G401.6 (cell line): Measurements from ENCODE around the gene CYTH1.
"Not testable (repeated sequence)": the region's sequence is repeated elsewhere in the genome, so short reads cannot be mapped to it uniquely, and the experiment has no call there.

Experiments used
- FAIRE-seq: peaks from 2 replicates; lab custom pipeline; 2012; peaks lifted over from hg19 to GRCh38; lab: Jason Lieb, UNC

CYTH1 gene

DNA sequence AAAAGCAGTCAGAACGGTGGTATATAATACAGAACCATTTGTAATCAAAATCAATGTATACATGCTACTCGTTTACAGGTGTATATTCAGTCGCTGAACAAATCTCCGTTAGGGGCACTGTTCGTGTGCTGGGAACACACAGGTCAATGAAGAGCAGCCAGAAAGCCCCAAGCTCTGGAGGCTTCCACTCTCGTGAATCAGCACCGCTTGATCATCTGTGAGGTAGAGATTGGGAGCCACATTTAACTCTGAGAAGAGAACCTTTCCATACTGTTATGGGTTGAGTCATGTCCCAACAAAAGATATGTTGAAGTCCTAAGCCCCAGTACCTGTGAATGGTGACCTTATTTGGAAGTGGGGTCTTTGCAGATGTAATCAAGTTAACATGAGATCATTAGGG lies 5.4 kb upstream of the CYTH1 start:
- FAIRE-seq = no peak

DNA sequence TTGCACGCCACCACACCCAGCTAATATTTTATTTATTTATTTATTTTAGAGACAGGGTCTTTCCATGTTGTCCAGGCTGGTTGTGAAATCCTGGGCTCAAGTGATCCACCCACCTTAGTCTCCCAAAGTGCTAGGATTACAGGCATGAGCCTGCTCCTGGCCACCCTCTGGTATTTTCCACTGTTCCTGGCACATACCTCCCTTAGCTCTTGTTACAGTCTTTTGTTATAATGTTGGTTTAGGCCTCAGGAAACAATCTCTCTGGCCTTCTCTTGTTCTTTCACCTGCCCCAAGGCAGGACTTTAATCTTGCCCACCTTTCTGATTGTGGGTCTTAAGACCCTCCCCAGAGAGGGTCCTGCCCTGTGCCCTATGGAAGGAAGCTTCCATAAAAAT lies 3.6 kb upstream of the CYTH1 start:
- FAIRE-seq = no peak

DNA sequence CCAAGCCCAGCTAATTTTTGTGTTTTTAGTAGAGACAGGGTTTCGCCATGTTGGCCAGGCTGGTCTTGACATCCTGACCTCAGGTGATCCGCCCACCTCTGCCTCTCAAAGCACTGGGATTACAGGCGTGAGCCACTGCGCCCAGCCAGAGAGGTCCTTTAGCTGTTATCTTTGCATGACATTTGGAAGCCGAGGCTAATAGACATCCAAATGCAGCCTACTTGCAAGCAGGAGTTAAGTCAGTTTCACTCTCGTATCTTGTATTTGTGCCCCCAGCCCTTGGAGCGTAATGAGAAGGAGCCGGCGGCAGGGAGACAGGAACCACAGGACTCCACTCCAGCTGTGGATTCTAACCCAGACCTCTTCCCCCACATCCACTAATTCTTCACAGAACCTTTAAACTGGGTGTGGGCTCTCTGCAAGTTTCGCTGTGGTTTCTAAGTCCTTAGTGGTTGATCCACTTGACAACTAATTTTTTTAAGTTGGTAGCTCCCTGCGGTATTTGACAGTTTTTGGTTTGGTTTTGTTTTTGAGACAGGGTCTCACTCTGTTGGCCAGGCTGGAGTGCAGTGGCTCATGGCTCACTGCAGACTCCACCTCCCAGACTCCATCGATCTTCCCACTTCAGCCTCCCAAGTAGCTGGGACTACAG lies 3.1 kb upstream of the CYTH1 start:
- FAIRE-seq = no peak

GRCh38 chr17:78784352-78784751 lies 2.3 kb upstream of the CYTH1 start:
- no peak for FAIRE-seq

- FAIRE-seq = no peak
Observed at GRCh38 chr17:78783711-78784324, 1.7 kb upstream of the CYTH1 start.

DNA sequence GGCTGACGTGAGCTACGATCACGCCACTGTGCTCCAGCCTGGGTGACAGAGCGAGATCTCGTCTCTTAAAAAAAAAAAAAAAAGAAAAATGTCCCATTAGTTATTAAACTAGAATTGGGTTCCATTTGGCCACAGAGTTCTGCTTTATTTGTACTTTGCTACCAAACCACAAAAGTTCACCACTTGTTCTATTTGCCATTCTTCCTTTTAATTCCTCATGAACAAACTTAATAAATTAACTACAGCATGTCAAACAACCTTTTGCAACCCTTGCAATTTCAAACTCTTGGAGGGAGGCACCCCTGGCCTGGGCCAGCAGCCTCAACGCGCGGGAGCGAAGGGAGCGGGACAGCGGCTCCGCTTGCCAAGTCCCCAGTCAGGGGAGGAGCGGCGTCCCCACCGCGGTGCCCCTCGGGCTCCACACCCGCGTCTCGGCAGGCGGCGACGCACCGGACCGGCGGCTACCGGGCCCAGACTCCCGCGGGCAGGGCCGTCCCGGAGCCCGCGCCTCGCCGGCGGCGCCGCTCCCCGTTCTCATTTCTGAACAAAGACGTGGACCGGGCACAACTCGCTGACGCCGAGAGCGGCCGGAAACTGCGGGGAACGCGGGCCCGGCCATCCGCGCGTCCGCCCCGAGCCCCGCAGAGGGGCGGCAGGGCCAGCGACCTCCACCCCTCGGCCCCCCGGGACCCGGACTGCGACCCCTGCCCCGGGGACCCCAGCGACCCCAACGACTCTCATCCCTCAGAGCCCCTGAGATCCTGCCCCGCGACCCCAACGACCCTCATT lies 775 bp downstream of the CYTH1 start:
- FAIRE-seq = no peak

DNA sequence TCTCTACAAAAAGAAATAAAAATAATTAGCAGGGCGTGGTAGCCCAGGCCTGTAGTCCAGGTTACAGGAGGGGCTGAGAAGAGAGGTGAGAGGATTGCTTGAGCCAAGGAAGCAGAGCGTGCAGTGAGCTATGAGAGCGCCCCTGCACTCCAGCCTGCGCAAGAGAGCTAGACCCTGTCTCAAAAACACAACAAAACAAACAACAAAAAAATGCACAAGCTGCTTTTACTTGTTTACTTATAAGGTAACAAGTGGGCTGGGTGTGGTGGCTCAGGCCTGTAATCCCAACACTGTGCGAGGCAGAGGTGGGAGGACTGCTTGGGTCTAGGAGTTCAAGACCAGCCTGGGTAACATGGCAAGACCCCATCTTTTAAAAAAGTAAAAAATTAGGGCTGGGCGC lies 1.7 kb downstream of the CYTH1 start:
- no peak for FAIRE-seq

GRCh38 chr17:78779850-78780249 lies 2.2 kb downstream of the CYTH1 start:
- no peak for FAIRE-seq

- FAIRE-seq = not testable (repeated sequence)
Observed at GRCh38 chr17:78779286-78779651, 2.8 kb downstream of the CYTH1 start.

DNA sequence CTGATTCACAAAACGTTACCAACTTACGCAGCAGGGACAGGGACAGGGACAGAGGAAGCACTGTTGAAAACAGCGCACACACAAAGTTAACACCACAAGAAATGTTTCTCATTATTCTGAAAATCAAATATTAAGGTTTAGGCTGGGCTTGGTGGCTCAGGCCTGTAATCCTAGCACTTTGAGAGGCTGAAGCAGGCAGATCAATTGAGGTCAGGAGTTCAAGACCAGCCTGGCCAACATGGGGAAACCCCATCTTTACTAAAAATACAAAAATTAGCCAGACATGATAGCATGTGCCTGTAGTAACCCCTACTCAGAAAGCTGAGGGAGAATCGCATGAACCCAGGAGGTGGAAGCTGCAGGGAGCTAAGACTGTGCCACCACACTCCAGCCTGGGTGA lies 4.2 kb downstream of the CYTH1 start:
- FAIRE-seq = no peak

DNA sequence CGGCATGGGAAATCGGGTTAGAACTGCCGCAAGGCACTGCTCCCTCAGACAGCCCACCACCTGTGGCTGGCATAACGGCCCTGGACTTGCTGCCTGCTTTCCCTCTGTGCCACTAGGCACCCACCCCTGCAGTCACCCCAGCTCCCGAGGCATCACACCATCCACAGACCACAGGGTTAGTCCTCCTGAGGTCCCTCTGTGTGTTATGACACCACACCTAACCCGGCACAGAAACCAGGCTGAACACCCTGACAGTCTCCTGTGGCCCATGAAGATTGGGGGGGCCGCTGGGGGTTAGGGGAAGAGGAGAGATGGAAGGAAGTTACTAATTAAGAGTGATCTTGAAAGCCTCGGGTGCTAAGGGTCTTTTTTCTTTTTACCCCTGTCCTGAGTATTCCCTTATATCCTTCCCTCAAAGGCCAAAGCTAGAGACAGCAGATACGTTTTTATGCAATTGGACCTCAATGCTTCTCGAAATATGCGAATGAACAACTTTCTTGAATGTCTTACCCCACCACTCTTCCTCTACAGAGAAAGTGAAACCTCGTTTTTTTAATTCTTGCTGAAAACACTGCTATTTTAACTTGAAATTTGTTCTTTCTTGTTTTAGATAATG lies 7.0 kb downstream of the CYTH1 start:
- FAIRE-seq = no peak

DNA sequence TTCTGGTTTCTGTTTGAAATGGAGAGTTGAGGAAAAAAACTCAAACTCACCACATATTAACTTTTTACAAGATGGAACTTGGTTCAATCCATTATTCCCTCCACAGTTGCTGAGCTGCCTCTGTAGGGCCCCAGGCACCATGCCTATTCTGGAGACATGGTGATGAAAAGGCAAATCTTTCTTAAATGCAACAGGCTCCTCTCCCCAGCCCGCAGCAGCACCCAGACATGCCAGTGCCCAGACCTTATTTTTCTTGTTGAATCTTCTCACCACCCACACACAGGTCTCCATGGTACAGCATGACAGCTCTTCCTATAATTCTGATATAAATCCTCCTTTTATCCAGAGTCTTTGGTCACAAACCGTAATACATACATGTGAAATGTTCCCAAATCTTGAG lies 7.6 kb downstream of the CYTH1 start:
- FAIRE-seq = no peak

- FAIRE-seq = no peak
Observed at GRCh38 chr17:78771758-78772382, 10.2 kb downstream of the CYTH1 start.

DNA sequence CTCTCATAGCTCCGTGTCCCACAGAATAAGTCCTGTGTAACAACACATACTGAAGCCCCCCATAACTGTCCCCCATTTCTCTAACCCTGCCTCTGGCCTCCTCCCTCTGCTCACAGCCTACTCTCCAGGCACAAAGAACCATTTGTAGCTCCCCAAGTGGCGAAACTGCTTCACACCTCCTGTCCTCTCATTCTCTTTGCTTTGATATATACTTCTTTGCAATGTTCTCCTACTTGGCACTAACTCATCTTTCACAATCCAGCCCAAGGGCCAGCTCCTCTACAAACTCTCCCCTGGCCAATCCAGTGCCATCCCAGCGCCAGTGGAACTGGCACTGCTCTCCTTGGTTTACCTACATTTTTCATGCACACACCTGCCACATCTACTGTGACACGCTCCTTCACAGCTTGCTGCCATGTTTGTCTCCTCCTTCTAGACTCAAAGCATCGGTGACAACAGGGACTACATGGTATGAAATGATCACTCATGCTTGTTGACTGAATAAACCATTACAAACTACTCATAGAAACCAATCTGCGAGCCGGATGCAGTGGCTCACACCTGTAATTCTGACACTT lies 12.8 kb downstream of the CYTH1 start:
- FAIRE-seq = no peak

DNA sequence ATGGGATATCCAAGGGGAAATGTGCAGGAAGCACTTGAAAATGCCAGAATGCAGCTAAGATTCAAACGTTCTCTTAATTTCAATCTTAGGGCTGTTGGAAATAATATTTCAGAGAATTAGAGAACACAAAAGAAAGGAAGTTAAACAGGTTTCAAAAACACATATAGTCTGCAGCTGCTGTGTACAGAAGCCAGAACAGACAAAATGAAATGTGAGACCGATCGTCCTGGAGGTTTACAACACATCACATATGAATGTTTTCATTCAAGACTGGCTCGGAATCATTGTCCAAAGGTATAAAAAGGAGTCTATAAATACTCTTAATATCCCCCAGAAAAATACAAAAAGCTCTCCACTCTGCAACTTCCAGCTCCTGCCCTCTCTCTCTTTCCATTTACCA lies 14.3 kb downstream of the CYTH1 start:
- no peak for FAIRE-seq

DNA sequence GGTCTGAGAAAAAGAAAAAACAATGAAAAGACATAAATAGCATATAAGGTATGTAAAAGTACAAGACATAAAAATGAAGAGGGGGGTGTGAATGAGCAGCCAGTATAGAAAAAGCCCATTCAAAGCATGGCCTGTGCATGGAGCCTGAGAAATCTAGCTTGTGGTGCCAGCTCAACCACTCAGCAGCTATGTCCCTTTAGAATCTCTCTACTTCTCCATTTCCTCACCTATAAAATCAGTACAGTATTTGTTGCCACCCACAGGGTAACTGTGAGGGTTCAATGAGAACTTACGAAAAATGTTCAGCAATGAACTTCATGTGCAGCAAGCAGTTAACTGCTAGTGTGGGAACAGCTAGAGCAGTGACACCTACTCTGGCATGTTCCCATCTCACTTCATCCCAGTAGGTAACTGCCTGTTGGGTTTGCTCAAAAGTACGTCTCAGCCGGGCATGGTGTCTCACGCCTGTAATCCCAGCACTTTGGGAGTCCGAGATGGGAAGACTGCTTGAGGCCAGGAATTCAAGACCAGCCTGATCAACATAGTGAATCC lies 15.3 kb downstream of the CYTH1 start:
- no peak for FAIRE-seq

- no peak for FAIRE-seq
Observed at GRCh38 chr17:78766225-78766624, 15.8 kb downstream of the CYTH1 start.

- no peak for FAIRE-seq
Observed at GRCh38 chr17:78765821-78766220, 16.3 kb downstream of the CYTH1 start.

GRCh38 chr17:78764871-78765270 lies 17.2 kb downstream of the CYTH1 start:
- no peak for FAIRE-seq

DNA sequence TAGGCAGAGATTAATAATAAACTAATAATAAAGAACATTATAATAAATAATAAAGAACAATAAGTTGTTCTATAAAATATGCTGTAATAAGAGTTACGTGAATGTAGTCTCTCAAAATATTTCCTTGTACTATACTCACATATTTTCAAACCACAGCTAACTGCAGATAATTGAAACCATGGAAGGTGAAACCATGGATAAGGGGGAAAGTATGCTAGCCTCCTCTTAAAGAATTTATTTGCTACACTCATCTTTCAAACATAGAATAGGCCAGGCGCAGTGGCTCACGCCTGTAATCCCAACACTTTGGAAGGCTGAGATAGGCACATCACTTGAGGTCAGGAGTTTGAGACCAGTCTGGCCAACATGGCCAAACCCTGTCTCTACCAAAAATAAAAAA lies 18.5 kb downstream of the CYTH1 start:
- FAIRE-seq = no peak

GRCh38 chr17:78761789-78762406 lies 20.2 kb downstream of the CYTH1 start:
- no peak for FAIRE-seq

DNA sequence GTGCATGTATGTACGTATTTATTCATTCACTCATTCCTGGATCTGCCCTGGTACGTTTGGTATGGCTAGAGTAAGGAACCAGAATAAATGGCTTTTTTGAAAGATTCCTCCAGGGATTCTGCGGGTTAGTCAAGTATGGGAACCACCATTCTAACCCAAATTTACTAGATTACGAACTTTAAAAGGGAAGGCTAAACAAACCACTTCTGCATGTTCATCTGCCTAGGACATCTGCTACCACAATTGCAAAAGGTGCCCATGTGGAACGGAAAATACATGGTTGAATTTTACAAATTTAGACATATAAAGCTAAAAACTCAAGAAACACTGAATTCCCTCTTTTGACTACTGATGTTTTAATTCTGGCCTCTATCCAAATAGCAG lies 22.1 kb downstream of the CYTH1 start:
- FAIRE-seq = no peak
